GM12891 (cell line): ENCODE data around the gene ARFGEF3.
"Not testable (repeated sequence)": the region's sequence is repeated elsewhere in the genome, so short reads cannot be mapped to it uniquely, and the experiment has no call there.

Experiments
- PAX5 ChIP-seq: IDR thresholded peaks from 2 replicates; pipeline ENCODE4 v1.6.1; 2011; ENCODE audit warnings: low read length, moderate library complexity, mild to moderate bottlenecking; ENCODE audit not compliant: insufficient read depth, severe bottlenecking
- POLR2A ChIP-seq: IDR thresholded peaks from 2 replicates; pipeline ENCODE4 v1.6.1; 2011; ENCODE audit warnings: low read depth, low read length, control low read depth
- POLR2AphosphoS5 ChIP-seq: IDR thresholded peaks from 2 replicates; pipeline ENCODE4 v1.6.1; 2011; ENCODE audit warnings: low read depth, low read length, control low read depth
- POU2F2 ChIP-seq: IDR thresholded peaks from 2 replicates; pipeline ENCODE4 v1.6.1; 2011; ENCODE audit warnings: low read depth, mild to moderate bottlenecking, control low read depth, low read length, moderate library complexity
- SPI1 ChIP-seq: IDR thresholded peaks from 2 replicates; pipeline ENCODE4 v1.6.1; 2011; ENCODE audit warnings: low read depth, low read length, control low read depth
- TAF1 ChIP-seq: IDR thresholded peaks from 2 replicates; pipeline ENCODE4 v1.6.1; 2011; ENCODE audit warnings: low read depth, low read length, control low read depth

DNA sequence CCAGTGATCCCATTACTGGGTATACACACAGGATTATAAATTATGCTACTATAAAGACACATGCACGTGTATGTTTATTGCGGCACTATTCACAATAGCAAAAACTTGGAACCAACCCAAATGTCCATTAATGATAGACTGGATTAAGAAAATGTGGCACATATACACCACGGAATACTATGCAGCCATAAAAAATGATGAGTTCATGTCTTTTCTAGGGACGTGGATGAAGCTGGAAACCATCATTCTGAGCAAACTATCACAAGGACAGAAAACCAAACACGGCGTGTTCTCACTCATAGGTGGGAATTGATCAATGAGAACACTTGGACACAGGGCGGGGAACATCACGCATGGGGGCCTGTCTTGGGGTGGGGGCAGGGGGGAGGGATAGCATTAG lies 206.9 kb downstream of the ARFGEF3 start:
- TF ChIP-seq POLR2AphosphoS5, POLR2A, TAF1, SPI1, POU2F2, PAX5: not testable (repeated sequence)
